Superior temporal gyrus (tissue), 1 donor: ENCODE data around the gene KRT3.
"Not testable (repeated sequence)": the region's sequence is repeated elsewhere in the genome, so short reads cannot be mapped to it uniquely, and the experiment has no call there.

Experiments
- DNase-seq: peaks from one replicate; pipeline ENCODE4 v3.0.0-alpha.2; 2016; ENCODE audit errors: extremely low spot score

Gene KRT3

DNA sequence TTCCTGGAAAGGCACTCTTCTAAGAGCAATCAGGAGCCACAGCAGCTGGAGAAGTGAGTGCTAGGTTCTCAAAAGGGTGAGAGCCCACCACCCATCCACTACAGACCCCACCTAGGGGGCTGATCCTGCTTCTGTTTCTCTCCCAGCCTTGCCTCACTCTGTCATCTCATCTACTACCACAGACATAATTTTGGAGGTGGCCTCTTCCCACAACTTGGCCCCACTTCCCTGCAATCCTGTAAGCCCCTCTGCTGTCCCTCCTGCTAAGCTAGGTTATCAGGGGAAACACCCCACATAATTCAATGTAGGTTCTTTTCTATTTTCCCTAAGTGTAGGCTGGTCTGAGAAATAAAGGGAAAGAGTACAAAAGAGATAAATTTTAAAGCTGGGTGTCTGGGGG lies 35.3 kb downstream of the KRT3 start:
- DNase-seq: no peak

DNA sequence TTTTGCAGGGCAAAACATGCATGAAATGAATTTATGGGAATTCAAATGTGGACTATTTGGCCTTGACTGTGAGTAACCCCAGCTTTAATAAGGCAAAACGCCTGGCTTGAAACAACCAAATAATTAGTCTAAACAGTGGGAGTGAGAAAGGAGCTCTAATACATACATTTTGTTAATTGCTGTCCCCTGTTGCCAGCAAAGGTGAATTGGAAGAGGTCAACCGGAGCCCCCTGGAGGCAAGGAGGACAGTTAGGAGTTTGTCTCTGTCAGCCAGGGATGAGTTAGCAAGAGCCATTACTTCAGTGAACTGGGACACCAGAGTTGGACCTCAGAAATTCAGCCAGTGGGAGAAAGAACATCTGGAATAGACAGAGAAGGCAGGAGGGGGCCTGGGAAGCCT lies 36.2 kb downstream of the KRT3 start:
- DNase-seq: no peak

DNA sequence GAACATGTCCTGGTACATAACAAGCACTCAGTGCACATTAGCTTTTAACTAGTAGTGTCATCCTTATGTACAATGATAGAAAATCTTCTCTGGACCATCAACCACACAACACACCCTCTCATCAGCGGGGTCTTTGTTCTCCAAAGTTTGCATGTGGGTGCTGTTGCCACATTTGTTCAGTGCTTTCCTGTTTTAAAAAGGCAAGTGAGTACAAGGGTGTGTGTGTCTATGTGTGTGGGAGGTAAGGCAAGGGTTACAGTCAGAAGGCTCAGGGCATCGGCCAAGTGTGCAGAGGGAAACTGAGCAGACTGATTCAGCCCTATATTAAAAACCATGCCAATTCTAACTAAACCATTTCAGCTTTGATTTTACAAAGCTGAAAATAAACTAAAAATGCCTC lies 36.7 kb downstream of the KRT3 start:
- no peak for DNase-seq

DNA sequence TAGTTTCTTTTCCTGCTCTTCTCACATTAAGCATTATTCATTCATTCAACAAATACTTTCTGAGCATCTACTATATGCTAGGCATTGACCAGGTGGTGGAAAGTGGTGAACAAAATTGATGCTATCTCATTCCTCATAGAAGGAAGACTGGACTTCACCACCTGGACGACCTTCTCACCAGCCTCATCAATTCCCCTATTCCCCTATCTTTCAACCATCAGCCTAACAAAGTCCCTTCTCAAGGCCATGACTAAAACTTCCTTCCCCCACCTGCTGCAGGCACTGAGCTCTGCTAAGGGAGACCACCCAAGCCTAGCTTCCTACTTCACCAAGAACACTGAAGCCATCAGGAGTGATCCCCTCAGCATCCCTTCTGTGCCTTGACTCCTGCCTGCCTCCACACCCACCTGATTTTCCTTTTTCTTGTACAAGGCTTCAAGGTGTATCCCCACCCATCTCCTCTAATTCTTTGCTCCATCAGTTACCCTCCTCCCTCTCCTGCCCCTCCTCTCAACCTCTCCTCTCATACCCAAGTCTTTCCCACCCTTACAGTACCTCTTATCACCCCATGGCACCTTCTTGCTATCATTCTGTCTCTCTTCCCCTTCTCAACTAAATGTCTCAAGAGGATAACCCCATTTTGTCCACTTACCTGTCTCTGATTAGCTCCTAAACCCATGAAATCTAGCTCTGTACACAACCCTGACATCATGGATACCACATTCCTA lies 38.3 kb downstream of the KRT3 start:
- DNase-seq: no peak

DNA sequence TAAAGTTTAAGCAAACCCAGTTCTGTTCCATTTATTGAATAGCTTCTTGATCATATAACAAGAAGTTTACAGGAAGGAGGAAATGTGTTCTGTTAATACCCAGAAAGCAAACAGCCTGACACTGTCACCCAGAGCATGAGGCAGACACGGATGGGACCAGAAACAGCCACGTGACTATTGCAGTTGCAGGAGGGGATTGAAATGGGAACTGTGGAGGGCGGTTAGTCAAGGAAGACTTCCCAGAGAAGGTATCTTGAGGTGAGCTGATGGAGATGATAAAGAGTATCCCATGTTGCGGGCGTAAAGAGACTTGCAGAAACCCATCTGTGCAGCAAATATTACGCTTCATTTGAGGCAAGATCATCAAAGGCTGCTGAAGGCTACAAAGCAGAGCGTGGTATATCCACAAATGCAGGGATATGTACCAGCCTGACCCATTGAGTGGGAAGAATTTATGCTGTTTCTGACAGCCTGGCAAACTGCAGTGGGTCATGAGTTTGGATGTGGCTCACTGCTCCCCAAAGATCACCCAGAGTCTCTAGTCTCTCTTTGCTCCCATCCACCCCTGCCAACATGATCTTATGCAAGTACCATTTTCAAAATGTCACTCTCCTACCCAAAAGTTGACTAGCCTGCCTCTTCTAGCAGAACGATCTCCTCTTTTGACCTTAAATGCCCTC lies 39.5 kb downstream of the KRT3 start:
- DNase-seq: no peak

DNA sequence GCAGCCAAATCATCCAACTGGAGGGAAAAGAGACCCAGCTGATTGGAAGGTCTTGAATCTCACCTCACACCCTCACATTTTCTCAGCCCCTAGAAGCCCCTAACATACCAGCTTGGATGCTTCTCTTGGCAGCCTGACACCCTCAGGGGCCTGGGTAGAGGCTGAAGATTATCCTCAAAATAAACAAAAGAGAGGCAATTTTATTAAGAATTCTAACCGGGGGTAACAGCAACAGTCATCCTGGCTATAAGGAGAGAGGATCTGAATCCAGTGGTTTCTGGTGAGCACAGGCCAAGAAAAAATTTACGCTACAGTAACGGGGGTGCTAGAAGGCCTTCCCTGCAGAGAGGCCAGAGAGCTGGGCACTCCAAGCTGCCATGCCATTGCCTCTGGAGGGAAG lies 40.4 kb downstream of the KRT3 start:
- no peak for DNase-seq

DNA sequence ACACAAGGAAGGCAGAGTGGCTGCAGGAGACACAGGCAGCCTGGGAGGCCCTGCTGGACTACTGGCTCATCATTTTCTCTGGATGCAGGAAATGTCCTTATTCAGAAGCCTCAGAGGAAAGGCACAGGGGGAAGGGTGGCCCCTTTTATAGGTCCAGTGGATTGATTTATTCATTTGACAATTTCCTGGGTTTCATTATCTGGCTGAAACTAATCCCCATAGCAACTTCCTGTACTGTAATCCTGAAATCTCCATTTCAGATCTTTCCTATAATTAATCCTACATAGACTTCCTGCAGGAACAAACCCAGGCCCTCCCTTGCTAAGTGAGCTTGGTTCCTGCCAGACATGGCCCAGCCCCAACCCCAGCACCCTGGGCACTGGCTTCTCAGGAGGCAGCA lies 41.8 kb downstream of the KRT3 start:
- DNase-seq: no peak

DNA sequence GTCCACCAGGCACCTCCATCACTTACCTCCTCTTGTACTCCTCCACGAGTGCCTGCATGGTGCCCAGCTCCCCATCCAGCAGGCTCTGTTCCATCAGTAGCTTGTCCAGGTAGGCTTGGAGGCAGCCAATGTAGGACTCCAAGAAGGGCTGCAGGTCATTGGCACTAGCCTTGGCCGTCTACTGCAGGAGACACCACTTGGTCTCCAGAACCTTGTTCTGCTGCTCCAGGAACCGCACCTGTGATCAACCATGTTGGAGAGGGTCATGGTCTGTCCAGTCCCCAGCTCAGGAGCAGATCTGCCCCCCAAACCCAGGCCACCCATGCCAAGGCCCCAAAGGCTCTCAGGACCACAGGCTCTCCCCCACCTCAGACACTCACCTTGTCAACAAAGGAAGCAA lies 42.6 kb downstream of the KRT3 start:
- DNase-seq: no peak

DNA sequence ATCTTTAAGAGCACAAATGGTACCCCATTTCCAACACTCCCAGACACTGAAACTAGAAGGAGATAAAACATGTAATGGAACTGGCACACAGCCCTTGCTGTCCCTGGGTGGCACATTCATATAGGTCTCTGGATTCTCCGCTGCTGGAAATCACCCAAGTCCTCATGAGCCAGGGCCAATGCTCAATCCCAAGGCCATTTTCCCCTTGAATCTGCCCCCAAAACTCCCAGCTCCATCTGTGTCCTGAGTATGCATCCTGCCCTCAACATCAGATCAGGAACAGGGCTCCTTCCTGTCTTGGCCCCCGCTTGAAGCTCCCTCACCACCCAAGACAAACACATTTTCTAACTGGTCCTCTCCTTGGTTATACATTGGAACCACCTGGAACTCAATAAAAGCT lies 43.4 kb downstream of the KRT3 start:
- DNase-seq: no peak

DNA sequence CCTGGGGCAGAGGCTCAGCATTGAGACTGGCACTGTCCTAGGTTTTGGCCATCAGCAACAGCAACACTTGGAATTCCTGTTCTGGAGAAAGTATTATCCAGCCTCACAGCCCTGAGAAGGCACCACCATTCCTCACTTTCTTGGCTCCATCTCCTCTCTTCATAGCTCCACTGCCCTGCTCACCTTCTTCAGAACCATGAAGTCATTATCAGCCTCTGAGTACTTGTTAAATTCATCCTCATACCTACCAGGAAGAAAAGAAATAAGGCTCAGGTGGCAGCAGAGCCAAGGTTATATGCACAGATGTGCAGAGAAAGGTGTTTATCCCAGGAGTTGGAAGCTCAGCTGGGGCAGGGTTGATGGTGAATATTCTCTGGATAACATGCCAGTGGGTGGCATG lies 44.1 kb downstream of the KRT3 start:
- DNase-seq: no peak

DNA sequence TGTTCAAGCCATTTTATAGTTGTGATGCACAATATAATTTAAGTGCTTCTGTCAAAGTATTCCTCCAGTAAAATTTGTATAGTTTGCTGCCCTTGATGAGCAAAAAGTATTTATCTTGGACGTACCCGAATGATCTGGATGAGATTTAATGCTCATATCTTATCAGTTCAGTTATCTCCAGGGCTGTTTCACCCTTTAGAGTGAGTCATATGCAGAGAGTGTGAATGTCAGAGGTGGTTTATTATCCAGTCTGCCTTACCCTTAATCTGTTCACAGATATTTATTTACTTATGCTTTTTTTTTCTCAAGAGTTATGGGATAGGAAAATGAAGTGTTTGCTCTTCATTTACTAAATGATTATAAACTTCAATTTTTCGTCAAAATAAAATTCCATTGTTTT lies 45.4 kb downstream of the KRT3 start:
- not testable (repeated sequence) for DNase-seq

DNA sequence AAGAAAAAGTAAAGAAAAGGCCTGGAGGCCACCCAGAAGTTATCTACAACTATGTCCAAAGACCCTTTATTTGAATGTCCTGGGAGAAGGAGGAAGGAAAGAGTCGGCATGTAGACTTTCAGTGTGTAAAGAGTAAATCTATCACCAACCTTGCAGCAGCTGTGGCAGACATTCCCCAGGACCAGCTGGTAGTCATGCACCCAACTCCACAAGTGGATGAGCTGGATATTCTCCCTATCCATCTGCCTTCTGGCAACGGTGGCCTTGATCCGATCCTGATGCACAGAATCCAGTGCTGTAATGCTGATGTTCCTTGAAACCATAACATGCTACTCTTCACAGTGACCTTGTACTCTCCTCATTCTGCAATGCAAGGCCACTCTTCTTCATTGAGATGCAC lies 46.1 kb downstream of the KRT3 start:
- no peak for DNase-seq

DNA sequence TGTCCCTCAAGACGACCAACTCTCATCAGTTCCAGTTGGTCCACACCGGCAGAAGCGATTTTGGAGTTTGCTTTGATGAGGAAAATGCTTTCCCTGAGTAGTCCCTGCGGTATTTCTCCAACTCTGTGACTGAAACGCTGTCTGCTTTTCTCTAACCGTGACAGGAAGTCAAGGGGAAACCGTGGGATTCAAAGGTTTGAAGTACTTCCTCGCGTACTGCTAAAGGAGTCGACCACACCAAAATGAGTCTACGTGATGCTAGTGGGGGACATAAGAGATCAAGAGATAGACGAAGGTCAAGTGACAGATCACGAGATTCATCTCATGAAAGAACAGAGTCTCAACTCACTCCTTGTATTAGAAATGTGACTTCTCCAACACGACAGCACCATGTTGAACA lies 47.3 kb downstream of the KRT3 start:
- no peak for DNase-seq

DNA sequence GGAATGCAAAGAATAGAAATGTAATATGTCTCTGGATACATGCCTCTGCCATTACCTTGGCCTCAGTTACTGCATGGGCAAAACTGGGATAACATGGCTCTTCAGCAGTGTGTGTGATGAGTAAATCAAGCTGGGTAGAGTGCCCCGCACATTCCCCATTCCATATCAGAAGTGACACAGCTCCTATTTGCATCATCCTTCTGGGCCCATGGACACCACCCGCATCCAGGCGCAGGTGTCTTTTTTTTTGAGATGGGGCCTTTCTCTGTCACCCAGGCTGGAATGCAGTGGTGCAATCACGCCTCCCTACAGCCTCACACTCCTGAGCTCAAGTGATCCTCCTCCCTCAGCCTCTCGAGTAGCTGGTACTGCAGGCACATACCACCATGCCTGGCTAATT lies 50.4 kb downstream of the KRT3 start:
- DNase-seq: no peak

DNA sequence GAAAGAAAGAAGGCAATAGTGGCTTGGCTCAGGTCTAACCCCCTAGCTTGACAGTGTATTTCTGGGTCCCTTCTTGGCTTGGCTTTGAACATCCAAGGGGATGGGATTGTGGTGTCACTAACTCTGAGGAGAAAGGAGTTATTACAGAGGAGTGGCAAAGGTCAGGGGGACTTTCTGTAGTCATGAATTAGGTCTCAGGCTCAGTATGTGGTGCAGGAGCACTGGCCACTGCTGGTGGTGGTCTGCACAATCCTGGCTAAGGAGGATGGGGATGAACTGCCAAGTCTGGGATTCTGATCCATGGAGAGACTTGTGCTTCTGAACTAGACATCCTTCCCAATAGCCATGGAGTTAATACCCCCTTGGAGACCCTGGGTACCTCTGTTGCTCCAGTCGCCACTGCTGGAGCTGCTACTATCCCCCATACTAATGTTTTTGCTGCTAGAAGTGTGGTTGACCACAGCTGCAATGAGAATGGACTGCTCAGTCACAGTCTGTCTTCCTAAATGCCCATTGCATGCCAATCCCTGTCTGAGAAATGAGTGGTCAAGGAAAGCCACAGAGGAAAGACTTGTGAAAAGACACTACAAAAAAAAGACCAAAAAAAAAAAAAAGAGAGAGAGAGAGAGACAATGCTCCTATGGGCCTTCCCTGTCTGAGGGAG lies 51.3 kb downstream of the KRT3 start:
- no peak for DNase-seq

DNA sequence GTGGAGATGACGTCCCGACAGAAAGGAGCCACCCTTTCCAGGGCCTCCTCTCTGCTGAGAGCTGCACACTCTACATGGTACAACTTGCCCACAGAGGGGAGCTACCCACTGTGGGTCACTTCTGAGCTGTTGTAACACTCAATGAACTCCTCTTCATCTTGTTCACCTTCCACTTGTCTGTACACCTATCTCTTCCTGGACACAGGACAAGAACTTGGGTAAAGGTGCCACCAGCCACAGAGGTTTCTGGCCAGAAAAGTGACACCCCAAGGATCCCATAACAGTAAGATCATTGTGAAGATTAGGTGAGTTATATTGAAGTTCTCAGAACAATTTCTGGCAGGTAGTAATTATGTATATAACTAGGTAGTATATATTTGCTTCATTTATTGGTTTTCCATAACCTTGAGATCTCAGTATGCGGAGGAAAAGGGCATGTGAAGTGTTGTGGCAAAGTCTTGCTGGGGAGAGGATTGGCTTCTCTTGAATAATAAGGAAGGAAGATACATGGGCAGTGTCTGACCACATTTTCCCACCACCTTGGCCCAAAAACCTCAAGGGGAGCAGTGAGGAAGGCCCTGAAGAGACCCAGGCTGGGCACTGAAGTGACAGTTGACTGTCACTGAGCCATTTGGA lies 53.0 kb downstream of the KRT3 start:
- DNase-seq: no peak

DNA sequence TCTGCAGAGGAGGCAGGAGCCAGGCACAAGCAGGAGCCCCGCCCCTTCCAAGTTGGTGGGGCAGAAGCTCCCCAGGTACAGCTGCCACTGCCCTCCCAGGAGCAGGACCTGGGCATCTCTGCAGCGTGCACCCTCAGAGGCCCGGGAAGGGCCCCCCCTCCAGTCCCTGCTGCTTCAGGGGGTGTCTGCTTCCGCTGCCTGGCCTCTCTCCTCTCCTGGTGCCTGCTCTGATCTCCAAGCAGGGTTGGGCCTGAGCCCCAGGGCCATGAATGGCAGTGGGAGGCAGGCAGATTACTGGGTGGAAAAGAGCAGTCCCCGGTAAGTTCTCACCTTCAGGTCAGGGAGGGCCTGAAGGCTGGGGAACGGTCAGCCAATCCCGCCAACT lies 53.7 kb downstream of the KRT3 start:
- DNase-seq: no peak

DNA sequence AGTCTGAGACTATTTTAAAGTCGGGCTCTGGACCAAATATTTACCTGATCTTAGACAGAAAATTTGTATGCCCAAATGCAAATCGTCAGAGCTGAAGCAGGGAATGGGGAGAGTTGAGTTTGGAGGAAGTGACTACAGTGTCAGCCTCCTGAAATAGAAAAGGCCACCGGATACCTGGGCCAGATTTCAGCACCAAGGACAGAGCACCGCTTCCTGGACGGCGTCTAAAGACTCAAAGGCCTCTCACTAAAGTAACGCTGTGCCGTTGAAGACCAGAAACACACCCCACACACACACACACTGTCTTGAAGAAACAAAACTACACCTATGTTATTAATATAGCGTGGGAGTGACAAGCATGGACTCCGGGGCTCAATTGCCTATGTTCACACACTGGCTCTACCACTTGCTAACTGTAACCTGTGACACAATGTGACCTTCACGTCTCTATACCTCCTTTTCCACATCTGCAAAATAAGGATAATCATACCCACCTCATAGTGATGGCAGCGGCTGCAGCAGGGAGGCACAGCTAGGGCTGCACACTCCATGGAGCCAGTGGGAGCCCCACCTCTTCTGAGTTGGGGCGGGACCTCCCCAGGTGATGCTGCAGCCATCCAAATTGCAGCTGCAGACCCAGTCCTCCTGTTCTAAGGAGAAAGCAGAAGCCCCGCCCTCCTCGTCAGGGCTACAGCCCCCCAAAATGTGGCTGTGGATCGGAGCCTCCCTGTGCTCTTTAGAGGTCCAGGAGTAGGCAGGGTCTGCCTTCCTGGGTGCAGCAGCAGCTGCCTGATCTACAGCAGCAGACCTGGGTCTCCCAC lies 54.3 kb downstream of the KRT3 start:
- no peak for DNase-seq

DNA sequence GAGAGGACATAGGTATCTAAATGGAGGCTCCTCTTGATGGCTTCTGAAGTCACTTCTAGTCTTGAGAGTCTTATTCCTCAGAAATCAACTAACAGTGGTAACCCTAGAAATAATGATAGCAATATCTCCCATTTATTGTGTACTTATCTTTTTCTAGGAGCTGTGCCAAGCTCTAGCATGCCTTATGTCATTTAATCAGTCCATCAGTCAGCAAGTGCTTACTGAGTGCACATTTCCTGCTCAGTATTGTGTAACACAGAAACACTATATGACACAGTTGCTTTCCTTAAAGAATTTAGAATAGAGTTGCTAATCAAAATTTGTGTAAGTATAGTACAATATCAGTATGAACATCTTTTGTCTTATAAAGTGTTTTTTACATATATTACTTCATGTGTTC lies 55.3 kb downstream of the KRT3 start:
- no peak for DNase-seq

DNA sequence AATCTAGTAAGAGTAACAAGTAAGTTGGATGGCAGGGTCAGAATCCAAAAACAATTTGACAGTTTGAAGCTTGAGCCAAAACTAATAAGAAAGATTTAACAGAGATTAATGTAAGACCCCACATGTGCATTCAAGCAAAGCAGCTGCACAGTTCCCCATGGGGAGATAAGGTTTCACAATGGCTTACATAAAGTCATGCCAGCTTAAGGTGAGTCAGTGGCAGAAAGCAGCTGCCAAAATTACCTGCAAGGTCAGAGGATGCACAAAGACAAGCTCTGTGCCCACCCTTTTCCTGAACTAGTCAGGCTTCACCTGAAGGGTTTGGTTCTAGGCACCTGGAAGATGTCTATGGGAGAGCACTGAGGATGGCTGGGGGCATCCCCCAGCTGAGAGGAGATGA lies 56.0 kb downstream of the KRT3 start:
- no peak for DNase-seq
